Hematopoietic multipotent progenitor cell treated with erythropoietin and hydrocortisone succinate and interleukin-3 and kit ligand, for 15 days (in vitro differentiated cells): ENCODE data around the gene BBS12.
A peak's percentile ranks its signal among the peaks of the same experiment; 100 is the strongest.

Source experiments
- DNase-seq: peaks from one replicate; pipeline ENCODE4 v3.0.0-alpha.2; 2015; ENCODE audit warnings: low spot score

The BBS12 gene

DNA sequence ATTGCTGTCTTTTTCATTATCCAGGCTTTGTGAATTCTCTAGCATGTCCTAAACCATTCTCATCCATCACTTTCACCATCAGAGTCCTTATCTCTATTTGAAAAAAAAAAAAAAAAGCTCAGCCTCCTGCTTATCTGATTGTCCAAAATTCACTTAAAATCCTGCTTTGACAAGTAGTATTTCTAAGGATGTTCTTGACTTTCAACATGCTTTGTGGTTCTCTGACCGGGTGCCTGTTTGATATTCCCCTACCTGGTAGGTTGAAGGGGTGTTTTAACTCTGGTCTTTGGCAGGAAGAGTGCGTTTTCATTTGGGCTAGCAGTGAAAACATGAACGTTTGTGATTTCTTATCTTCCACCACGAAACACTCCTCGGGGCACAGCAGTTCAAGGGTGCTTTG, 17.3 kb upstream of the BBS12 start:
- DNase-seq = no peak

DNA sequence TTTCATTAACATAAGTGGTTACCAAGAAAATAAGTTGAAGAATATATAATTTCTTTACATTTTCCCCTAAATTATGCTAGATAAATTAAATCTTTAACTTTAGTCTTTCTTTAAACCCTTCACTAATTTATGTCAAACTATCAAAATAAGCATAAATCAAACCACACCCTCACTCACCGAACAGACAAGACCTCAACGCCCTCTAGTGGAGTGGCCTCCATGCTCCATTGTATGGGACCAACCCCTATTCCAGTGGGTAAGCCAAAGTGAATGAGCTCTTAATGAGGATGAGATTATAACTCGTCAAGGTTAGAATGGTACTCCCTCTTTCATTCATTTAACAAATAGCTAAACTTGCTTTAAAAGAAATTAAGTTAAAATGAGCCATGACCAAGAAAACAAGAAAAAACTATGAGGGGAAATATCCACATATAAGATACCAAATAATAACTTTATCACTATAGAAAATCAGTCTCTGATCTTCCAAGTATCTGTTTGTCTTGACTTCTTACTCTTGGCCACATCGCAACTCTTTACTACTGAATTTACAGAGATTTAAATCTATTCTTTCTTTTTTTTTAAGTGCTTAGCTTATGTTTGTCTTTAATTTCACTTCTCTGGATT, 15.6 kb upstream of the BBS12 start:
- peak; percentile 65 for DNase-seq

DNA sequence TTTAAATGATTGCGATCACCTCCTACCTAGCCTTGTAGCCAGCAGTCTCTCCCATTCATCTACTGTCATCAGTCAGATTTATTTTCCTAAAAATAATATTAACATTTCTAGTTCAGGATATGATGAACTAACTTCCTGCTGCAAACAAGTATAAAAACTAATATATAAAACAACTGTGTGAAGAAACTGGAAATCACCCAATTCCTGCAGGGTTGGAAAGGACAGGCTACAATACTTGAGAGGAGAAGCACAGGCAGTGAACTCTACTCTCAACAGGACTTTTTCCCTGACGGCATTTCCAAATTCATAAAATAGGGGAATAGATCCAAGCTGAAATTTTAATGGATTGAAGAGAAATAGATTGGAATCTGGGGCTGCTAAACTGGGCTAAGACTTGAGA, 14.2 kb upstream of the BBS12 start:
- DNase-seq = no peak

DNA sequence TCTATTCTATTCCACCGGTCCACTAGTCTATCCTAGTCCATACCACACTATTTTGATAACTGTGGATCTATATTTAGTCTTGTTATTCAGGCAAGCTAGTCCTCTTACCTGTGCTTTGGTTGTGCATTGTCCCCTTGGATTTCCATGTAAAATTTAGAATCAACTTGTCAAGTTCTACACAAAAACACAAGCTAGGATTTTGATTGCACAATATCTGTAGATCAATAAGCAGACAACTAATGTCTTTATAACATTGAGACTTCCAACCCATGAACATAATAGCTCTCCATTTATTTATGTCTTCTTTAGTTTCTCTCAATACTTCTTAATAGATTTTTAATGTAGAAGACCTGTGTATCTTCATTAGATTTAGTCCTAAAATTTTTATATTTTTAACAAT, 10.2 kb upstream of the BBS12 start:
- DNase-seq = no peak

DNA sequence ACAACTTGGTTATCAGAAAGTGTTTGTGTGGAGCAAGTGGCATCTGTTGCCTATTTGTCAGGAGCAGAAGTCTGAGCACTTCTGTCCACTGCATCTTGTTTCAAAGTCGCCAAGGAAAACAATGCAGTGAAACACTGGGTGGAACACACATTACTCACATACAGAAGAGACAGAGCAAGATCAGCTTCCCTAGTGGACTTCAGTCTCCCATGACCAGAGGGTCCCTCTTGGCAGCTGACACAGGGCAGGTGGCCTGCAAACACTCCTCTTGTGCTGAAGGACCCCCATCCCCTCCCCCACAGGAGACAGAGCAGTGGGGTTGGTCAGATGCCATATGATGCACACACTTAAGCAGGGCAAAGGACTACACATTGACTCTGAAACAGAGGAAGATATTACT, 3.6 kb upstream of the BBS12 start:
- no peak for DNase-seq

DNA sequence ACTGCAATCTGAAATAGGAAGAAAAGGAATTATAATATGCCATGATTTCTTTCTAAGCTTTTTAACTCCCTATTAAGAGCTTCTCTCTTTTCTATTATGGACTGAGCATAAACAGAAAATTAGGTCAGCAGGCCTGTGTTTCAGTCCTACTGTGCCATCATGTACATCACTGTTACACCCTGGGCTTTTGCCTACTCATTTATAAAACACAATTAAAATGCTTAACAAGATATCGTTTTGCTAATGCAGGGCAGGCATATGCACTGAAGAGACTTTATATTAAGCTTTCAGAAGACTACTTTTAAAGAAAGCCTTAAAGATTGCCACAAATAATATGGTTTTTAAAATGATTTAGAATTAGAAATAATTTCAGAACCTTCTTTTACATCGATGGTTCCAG, 828 bp upstream of the BBS12 start:
- no peak for DNase-seq

DNA sequence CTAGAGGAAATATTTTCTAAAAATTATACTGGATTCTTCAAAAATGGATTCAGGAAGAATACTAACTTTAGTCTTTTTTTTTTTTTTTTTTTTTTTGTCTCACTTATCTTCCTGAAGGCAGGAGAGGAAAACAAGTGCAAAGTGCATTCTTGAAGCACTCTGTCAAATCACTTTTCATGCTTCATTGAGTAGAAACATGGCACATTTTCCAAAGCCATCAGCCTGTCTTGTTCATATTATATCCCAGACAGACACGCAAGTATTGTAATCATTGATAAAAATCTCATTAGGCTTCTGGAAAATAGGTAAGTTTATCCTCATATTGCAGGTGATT, 1.2 kb downstream of the BBS12 start:
- DNase-seq = no peak

DNA sequence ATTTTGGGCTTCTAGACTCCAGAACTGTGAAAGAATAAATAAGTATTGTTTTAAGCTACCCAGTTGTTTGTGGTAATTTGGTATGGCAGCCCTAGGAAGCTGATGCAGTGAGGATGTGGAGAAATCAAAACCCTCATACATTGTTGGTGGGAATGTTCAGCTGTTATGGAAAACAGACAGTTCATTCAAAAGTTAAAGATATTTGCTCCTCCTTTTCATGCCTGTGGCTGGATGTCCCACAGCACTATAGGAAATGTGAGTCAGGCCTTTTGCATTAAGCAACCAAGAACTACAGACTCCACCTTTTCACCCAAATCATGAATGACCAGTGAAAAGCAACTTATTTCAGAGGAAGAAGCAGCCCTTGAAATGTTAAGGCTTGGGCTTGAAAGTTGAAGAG, 6.7 kb downstream of the BBS12 start:
- DNase-seq = no peak

DNA sequence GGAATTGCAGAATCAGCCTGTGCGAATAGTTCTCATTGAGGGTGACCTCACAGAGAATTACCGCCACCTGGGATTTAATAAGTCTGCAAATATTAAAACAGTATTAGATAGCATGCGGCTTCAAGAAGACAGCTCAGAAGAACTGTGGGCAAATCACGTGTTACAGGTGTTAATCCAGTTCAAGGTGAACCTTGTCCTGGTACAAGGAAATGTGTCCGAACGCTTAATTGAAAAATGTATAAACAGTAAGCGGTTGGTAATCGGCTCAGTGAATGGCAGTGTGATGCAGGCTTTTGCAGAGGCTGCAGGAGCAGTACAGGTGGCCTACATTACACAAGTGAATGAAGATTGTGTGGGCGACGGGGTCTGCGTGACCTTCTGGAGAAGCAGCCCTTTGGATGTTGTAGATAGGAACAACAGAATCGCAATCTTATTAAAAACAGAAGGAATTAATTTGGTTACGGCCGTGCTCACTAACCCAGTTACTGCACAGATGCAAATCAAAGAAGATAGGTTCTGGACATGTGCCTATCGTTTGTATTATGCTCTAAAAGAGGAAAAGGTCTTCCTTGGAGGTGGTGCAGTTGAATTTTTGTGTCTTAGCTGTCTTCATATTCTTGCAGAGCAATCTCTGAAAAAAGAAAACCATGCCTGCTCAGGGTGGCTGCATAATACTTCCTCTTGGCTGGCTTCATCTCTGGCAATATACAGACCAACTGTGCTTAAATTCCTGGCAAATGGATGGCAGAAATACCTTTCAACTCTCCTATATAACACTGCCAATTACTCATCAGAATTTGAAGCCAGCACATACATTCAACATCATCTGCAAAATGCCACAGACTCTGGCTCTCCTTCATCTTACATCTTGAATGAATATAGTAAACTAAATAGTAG, 10.7 kb downstream of the BBS12 start:
- DNase-seq = no peak

DNA sequence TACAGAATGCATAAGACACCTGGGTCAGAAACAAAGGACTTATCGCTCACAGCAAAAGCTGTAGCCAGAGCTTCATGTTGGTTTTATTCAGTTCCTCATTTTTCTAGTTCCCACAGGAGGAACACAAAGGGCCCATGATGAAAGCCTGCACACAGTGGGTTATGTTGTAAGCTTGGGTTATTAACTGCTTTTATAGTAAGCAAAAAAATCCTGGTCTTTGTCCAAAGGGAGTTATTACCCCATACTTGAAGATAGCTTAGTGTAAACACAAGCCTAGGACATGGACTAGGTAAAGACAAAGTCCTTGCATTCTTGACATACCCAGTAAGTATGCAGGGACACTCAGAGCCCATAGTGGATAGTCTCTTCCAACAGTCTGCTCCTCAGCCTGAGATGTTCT, 11.7 kb downstream of the BBS12 start:
- DNase-seq = no peak

DNA sequence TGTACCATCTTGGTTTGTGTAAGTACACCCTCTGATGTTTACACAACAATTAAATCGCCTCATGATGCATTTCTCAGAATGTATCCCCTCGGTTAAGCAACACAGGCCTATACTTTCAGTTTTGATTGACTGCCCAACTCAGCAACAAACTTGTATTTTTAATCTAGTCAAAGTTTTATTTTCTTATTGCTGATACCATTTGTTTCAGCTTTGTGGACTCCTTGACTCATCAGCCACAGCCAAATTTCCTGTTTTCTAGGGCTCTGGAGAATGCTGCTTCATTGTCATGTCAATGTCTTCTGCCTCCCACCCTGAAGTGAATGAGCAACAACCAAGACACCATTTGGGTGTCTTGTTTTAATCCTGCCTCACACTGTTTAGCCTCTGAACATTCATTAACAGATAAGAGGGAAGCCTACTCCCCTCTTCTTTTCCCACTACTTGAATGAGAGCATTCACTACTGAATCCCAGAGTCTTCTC, 14.0 kb downstream of the BBS12 start:
- no peak for DNase-seq

DNA sequence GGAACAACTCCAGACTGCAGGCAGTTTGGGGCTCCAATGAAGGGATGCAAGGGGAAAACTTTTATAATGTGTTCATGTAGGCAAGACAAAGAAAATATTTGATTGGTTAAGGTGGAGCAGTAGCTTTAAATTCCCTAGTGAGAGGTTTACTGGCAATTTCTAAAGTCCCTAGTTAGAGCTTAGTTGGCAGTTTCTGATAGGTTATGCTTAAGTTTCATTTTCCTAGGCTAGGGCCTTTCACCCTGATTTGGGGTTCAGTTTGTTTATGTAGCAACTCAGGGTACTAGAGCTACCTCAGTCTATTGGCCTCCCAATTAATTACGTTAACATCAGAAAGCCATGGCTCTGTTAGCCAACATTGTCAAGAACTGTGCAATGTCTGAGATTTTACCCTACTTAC, 14.6 kb downstream of the BBS12 start:
- DNase-seq = no peak

DNA sequence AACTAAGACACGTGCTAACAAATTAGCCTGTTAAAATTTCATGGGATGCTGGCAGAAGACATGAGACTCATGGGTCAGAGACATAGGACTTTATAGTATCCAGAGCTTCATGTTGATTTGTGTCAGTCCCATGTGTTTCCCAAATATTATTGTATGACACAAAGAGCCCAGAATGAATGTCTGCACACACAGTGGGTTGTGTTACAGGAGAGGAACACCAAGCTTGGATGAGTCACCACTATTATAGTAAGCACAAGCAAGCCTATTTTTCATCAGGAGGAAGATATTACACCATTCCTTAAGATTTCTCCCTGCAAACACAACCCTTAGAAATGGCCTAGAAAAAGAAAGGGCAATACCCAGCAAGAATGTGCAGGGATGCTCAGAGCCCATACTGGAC, 15.4 kb downstream of the BBS12 start:
- DNase-seq = no peak

DNA sequence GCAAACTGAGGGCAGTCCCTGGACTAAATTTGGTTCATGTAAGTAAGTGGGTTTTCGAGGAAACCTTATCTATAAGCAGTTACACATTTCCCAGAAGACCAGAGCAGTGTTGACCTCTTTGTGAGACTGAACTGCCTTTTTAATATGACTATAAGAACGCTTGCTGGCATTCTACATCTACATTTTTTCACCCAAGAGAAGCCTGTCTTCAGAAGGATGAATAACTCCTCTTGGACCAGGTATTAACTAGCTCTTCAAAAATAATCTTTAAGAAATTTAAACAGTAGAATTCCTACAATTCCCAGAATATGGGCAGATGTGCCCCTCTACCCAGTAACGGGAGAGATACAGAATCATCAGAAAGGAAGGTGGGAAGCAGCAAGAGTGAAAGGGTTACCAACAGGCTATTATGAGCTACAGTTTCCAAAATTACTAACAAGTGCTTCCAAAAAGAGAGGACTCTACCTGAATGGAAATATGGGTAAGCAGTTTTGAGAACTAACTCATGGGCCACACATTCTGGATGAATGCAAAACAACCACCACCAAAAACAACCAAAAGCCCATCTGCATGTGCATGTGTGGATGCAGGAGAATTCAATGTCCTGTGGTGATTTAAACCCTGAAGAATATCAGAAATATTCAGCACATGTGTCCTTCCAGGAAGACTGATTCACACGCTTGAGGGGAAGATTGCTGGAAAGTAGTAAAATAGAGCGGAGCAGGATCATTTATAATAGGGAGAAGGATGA, 17.4 kb downstream of the BBS12 start:
- peak; percentile 42 for DNase-seq

DNA sequence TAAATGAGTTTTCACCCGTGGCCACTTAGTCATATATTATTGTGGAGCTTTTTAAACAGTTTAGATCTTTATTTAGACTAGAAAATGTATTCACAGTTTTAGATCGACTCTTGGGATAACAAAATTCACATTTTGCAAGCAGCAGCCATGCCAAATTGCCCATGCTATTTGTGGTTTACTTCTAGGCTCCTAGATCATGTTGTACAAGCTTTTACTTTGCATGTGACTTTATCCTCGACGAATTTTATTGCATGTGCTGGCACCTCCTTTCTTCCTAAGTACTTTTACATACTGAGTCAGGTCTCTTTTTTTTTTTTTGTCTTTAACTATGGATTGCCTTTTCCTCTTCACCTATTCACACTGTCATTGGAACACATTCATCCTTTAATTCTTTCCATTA, 23.2 kb downstream of the BBS12 start:
- DNase-seq = no peak

DNA sequence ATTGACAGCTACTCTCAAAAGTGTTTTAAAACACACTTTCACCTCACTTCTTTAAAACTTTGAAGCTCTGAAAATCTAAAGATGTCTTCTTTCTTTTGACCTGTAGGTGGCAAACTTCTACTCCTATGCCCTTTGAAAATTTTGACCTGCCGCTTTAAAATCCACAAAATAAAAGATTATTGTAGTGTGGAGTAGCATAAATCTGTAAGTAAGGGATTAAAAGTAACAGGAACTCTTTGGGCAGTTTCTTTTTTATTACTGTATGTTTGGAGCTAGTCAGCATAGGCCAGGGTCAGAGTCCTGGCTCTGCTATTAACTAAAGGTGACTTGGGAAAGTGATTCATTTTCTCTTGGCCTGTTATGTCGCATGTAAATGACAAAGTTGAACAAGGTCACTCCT, 25.5 kb downstream of the BBS12 start:
- DNase-seq = peak; percentile 62

DNA sequence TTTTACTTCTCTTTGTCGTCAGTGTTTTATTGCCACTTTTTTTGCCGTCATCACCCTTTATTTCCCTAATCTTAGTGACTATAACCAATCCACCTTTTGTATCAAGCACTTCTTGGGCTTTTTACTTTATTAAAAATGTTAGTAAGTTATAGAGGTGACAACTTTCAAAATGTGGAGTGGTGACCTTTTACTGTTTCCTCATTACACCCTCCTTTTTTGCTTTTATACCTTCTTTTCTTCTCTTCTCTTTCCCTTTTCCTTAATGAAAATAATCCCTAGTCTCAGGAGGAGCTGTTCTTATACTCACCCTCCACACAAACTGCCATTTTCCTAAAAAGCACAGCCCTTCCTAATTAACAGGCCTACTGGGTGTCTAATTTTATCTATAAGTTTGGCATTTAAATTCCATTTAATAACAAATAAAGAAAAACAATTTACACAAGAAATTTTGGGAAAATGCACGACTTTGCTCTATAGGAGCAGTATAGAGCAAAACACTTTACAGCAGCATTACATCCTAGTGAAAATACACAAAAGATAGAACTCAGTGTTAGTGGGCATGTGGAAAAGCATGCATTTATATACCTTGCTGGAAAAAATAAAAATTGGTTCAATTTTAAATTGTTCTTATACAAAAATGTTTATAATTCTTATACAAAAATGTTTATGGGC, 27.3 kb downstream of the BBS12 start:
- DNase-seq = no peak

DNA sequence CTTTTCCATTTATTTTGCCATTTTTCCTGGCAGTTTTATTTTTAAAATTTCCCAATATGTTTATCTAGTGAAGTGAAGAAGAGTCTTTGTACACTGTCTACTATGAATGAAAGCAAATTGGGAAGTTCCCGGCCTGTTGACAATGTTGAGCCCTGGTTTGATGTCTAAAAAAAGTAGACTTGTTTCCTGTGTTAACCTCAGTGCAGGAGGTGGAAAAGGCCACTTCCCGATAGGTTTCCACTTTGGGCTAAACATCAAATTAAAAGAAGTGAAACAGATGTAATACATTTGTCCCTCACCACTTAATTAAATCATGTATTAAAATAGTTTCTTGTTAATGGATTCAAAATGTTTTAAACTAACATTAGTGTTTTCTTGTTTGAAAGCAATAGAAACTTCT, 30.0 kb downstream of the BBS12 start:
- no peak for DNase-seq

DNA sequence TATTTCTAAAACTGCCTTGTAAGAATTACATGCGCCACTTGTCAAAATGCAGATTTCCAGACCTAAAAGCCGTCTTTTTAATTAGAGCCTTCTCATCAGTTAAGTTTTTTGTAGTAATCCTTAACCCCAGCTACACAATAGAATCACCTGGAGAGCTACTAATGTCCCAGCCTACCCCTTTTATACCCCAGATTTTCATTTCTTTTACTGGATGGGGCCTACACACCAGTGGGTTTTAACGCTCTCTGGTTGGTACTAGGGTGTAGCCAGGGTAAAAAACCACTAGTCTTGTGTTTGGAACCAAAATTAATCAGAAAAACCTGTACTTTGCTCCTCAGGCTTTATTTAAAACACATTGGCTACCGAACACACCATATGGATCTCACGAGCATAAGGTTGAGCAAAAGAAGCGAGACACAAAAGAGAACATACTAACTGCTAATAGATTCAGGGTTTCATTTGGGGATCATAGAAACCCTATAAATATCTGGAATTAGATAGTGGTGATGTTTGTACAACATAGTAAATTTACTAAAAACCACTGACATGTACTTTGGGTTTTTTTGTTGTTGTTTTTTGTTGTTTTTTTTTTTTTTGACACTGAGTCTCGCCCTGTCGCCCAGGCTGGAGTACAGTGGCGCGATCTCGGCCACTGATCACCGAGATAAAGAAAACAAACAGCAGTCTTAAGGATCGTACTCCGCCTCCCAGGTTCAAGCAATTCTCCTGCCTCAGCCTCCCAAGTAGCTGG, 30.6 kb downstream of the BBS12 start:
- no peak for DNase-seq

DNA sequence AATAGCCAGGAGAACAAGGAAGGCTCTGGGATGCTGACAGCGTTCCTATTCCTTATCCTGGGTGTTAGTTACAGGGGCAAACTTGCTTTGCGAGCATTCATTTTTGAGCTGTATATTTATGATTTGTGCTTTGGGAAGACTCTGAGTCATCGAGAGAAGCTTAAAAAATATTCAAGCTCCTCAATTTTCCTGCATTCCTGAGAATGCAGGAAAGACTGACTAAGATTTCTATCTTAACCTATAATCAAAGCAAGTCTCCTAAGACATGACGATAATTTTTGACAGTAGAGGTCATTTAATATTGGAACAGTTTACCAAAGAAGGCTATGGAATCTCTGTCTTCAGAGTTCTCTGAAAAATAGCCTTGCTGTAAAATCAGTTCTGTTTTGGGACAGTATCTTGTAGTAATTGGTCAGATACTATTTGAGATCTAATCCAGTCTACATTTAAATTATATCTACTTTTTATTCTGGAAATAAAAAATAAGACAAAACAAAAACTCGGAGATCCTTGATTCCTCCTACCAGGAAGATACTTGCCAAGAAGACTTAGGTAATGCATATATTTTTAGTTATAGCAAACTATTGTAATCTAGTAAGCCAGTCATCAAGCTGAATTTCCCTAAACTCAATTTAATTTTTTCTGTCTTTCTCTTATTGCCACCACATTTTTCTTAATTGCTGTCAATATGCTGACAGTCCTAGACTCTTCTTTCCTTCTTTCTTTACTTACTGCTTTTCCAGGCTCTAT, 31.7 kb downstream of the BBS12 start:
- DNase-seq = no peak

DNA sequence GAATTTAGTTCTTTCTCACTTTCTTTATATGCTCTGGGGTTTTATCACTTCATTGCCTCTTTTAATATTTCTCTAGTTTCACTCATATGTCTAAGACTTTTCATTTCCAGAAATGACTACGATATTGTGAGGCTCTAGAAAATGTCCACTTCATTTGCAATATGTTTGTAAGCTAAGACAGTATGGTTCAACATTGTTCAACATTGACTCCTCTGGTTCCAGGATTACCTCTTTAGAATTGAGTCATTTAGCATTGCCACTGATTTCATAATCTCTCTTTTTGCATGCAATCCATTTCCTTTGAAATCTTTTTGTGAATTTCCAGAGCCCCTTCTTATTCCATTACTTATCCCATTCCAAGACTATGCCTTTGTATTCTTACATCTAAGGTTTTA, 32.3 kb downstream of the BBS12 start:
- no peak for DNase-seq
